GM04504 (cell line): ENCODE data around the gene LRMDA.

ENCODE experiments used
- DNase-seq: peaks from one replicate; pipeline ENCODE4 v3.0.0-alpha.2; 2012; ENCODE audit warnings: low read depth

The LRMDA gene

DNA sequence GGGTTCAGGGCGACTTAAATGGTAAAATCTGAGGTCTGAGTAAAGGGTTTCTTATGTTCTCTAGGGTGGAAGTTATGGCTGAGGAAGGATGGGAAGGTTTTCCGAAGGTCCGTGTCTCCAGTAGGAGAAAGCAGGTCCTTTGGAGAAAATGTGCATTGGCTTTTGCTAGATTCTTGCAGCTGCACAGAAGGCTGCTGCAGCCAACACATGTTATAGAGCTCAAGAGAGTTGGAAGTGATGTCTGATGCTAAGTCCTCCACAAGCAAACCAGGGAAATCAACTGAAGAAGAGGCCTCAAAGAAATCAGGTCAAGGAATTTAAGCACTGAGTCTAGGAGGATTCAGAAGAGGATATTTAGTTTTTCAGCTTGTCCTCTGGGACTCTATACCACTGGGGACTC lies 404.6 kb downstream of the LRMDA start:
- DNase-seq, result no peak

DNA sequence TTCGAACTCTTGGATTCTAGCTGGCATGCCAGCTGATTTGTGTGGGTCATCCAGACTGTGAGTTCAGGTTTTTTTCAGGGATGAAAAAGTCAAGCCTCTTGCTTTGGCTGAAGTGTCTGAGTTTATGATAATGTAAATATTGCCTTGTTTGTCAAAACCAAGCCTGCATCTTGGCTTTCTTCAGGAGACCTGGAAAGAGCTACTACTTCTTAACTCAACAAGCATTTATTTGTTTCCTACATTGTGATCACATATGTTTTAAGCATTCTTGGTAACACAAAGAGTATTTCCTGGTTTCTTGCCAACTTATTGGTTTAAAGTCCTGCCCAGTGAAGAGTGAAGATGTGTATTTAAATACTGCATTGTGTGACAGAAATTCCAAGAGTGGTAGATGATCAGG lies 407.1 kb downstream of the LRMDA start:
- DNase-seq, result no peak

DNA sequence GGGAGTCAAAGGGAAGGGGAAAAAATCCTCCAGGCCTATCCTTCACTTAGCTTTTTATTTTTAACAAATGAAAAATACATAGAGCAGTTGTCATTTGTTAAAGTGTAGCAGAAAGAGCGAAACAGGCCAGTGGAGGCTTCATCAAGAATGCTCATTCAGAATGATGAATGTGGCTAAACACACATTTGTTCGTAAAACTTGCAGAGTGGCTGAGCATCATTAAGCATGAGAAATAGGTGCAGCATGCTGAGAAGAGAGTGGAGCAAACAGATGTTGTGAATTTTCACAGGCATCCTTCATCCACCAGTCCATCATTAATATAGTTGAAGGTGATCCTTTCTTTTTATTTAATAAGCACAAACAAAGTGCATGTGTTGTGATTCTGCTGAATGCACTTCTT lies 407.6 kb downstream of the LRMDA start:
- DNase-seq, result no peak

DNA sequence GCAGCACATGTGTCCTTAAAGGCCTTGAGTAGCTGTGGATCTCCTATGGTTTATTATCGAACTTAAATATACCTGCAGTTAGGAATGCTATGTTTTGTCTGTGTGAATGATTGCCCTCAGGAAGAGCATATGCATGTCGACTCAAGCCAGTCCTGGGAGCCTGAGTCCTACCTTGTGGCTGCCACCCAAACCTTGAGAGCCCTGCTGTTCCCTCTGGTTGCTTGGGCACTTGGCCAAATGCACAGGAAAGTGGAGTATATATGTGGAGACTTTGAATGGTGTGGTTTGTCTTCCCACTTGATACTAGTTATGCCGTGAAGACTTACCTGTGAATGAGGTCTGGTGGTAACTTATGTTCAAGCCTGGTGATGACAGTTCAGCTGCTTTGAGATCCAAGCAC lies 409.8 kb downstream of the LRMDA start:
- DNase-seq, result no peak

DNA sequence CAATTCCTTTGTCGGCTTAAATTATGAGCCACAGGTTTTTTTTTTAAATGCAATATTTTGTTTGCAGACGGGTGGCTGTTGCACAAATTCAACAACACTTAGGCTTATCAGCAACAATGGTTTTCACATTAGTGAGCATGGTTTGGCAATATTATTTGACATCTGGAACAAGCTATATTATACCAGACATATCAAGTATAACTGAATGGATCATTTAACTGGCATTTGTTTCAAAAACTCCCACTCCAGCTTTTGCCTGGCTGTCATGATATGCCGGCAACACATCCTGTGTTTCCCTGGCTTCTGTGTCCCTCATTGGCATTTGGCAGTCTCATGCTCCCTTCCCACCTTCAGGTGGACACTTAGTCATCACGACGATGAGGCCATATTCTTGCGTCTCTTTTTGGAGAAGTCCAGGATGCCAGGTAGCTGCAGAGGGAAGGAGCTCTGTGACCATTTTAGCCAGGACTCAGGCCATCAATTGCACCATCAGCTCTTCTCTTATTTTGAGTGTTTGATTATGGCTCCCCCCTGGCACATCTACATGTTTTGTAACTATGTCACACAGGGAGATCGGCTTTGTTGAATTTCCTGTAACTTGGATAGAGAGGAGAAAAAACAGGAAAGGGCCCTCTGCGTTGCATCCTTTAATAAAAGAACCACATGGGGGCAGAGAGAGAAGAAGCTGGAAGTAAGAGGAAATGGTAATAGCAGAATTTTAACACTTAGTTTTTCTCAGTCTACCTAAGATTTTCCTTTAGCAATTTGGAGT lies 413.9 kb downstream of the LRMDA start:
- no peak for DNase-seq

DNA sequence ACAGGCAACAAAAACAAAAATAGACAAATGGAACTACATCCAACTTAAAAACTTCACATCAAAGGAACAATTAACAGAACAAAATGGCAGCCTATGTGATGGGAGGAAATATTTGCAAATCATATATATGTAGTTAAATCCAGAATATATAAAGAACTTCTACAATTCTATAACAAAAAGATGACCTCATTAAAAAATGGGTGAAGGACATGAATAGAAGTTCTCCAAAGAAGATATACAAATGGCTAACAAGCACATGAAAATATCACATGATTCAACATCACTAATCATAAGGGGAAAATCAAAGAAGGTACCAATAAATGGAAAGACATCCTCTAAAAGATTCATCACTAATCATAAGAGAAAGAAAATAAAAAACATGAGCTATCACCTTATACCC lies 416.1 kb downstream of the LRMDA start:
- no peak for DNase-seq

DNA sequence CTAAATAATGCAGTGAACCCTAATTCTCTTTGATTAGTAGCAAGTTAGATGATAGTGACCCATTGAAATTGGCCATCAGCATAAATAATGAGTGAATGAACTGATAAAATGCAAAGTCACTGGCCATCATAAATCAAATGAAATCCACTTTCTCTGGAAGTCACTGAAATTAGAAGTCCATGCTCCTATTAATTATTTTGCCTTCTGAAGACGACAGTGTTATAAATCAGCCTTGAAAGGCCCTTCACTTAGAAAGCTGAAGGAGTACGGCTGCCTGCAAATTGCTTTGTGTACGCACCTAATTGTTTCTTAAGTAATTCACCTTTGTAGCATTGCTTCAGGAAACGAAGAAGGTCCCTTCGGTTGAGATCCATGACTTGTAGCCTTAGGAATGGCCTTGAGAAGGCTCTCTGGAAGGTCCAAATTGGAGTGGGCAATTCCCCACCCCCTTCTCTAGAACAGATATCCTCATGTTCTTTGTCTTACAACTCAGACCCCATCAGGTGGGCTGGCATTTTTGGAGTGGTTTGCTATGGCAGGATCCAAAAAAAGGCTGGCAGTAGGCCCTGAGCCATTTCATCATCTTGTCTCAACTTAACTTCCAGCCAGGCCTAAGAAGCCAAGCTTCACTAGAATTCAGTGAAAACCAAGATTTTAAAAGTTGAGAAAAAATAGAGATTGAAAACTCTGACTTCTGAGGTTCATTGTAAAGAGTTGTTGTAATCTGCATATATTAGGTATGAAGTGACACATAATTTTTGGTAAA lies 420.3 kb downstream of the LRMDA start:
- DNase-seq, result no peak

DNA sequence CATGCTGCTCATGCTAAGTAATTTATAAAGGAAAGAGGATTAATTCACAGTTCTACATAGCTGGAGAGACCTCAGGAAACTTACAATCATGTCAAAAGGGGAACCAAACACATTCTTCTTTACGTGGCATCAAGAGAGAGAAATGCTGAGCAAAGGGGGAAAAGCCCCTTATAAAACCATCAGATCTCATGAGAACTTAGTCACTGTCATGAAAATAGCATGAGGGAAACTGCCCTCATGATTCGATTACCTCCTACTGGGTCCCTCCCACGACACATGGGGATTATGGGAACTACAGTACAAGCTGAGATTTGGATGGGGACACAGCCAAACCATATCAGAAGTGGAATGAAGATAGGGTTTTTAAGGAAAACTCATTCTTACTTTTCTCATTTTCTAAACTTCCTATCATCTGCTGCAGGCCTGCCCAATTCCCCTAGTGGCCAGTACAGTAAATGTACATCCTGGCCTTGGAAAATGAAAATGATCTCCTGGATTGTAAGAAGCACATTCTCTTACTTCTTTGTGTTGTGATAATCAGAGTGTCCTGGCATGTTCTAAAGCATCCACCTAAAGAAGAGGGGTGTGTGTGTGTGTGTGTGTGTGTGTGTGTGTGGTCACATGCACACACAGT lies 421.5 kb downstream of the LRMDA start:
- no peak for DNase-seq

DNA sequence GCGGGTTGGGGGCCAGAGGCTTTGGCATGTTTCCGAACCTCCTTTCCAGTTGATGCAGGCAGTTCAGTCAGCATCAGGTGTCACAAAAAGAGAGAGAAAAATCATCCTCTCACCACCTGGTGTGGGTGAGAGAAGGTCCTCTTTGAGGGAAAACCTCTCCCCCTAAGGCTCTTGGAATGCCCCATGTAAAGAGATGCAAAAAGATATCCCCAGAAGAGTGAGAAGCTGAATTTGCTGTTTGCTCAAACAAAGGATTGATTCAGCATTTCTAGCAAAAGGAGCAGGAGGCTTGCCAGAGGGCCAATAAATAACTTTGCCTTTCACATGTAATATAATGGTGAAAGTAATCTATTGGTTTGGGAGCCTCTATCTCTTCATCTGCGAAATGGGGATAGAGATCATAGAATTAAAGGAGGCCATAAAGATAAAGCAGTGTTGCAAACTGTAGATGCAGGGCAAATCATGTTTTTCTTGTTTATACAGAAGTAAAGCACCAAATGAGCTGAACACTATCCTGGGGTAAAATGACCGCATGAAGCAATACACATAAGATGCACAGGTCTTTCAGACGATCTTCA lies 425.9 kb downstream of the LRMDA start:
- no peak for DNase-seq

DNA sequence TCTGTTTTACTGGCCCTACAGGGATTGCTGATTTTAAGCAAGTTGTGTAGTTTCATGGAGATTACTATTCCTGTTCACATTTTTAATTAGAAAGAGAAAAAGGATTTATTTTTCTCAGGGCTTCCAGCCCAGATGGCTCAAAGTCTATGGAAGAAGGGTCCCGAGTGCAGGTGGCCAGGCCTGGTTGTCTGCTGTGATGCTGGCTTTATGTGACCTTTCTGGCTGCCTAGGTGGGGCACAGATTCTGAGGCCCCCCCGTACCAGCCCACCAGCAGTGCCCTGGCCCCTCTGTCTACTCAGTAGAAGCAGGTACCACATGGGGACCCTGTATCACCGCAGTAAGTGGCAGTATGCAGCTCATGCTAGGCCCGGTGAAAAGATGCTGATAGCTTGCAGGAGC lies 426.5 kb downstream of the LRMDA start:
- no peak for DNase-seq

DNA sequence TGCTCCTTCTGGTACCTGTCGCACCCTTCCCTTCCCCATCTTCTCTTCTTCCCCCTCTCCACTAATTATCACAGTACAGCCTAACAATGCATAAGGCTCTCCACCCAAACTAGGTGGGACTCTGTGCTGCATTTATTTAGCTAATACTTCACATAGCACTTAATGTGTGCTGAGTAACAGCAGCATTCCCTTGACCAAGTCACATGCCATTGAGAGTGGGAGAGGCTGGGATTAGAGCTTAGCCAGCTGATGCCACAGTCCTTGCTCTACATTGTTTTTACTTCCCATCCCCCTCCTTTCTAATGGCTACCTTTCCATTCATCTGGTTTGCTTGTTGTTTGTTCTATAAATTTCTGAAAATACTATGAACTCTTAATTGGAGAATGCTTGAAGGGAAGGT lies 426.9 kb downstream of the LRMDA start:
- DNase-seq, result no peak

DNA sequence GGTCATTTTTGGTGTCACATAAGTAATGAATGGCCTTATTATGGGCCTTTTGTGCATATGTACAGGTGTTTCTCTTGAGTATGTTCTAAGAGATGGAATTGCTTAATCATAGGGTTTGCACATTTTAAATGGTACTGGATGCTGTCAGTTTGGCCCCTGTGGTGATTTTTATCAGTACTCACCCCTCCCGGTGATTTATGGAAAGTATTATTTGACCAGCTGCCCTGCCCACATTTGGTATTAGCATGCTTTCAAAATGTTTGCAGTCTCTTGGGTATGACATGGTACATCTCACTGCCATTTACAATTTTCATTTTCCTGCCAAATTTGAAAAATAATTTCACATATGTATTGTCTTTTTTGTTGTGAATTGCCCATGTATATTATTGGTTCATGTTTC lies 427.7 kb downstream of the LRMDA start:
- DNase-seq, result no peak

DNA sequence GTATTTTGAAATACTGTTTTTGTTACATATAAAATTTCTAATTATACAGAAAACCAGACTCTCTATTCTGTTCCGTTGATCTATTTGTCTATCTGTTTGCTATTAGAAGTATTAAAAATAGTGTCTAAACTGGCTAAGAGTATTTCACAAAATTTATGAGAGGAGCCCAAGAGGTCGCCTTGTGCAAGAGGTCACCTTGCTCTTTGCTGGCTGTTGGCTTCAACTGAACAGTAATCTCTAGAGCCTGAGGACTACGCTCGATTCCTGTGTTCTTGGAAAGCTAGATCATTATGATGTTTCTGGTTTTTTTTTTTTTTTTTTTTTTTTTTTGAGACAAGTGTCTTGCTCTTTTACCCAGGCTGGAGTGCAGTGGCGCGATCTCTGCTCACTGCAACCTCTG lies 428.6 kb downstream of the LRMDA start:
- no peak for DNase-seq

DNA sequence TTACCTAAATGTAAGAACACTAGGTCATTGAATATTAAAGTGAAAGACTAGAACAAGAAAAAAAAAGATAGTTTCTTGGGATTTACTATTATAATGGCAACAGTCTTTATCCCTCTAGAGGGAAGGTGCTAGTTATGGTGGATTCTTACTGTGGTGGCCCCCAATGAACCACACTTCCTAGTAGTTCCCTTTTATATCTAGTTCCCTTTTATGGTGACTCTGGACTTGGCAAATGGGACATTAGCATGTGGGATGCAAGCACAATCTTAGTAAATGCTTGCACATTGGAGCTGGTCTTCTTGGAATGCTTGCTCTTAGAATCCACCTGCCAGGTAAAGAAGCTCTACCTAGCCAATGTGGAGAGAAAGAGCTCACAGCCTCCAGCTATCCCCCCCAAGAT lies 430.2 kb downstream of the LRMDA start:
- no peak for DNase-seq

DNA sequence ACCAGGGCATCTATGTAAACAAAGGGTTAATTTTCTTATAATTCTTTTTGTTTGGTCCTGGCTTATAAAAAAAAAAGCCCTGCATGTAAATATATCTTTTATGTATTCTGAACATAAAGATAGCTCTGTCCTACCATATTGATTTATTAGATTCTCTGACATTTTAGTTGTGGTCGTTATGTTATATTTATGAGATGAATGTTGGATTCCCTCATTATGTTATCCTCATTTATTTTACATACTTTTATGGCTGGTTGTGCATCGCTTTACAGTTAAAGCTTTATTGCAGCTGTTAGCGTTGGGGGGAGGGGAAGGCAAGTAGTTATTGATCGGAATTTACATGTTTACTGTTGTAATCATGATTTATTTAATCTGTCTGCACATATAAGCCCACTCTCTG lies 431.5 kb downstream of the LRMDA start:
- DNase-seq, result no peak

DNA sequence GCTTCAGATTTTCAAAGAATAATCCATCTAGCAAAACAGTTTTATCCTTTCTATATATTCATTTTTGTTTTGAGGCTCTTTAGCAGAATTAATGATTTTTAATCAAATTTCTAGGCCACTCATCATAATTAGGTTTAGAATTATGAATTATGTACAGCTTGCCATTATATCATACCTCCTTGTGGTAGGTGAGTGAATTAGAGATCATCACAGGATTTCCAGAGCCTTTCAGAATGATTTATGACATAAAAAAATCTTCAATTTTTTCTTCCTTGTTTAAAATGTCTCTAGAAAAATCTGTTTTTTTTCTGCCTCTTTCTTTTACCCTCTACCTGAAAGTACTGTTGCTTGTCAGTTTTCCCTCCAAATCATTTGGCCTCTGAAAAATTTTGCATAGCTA lies 433.3 kb downstream of the LRMDA start:
- DNase-seq, result no peak

DNA sequence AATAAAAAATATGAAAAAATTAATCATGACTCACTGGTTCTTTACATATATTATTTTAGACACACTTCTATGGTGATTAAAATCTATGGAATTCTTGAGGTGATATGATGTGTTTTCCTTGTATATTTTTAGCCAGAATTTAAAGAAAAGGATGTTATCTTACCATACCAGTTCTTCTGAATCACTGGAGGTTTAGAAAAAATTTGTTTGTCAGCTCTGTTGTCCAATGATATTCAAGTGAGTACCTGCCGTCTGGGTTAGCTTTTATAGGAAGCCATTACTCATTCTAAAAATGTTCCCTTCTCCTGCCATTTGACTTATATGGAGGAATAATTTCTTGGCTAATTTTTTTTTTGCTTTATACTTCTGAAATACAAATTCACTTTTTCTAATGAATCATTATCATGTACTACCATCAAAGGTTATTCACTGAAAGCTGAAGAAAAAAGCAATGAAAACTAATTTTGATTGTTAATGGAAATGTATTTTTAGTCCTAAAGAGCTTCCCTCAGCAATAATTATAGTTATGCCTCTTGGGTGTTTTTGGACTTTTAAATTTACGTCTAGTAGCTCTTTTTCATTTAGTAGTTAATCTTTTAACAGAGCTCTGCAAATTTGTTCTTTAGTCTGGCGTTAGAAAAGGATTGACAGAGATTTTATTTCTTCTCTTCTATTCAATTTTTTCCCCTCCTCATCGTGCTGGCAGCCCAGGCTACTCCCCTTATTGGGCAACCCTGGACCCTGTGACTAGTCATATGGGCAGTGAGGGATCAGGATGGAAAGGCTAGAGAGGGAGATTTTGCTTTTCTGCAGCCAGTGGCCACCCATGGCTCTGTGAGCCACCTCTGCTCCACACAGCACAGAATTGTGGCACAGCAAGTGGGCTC lies 434.2 kb downstream of the LRMDA start:
- DNase-seq, result no peak

DNA sequence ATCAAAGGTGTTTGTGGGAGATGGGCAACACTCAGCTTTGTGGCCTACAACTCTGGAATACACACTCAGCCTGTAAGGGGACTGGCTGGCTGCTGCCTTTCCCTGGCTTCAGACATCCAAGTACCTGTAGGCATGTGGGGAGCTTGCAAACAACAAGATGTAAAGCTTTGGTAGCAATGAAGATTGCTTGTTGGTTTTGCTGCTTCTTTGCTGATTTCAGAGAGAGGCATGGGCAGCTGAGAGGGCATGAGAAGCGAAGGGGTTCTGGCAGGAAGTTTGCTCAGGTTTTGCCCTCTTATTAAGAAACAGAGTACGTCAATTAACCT lies 434.8 kb downstream of the LRMDA start:
- DNase-seq, result no peak

DNA sequence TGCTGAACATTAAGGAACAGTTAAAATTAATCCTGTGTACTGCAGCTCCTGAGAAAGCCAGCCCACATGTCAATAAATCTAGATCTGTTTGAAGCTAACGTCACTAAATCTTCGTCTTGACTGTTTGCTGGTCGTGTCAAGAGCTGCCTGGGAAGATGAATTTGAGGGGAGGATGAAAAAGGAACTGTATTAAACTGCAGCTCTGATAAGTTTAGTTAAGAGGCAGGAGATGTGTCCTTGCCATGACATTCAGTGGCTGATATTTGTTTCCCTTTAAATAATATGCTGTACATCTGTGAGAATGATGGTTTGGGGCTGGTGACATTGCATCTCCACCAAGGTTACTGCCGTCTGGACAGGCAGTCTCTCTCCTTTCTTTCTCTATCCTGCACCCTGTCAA lies 435.3 kb downstream of the LRMDA start:
- DNase-seq, result no peak

DNA sequence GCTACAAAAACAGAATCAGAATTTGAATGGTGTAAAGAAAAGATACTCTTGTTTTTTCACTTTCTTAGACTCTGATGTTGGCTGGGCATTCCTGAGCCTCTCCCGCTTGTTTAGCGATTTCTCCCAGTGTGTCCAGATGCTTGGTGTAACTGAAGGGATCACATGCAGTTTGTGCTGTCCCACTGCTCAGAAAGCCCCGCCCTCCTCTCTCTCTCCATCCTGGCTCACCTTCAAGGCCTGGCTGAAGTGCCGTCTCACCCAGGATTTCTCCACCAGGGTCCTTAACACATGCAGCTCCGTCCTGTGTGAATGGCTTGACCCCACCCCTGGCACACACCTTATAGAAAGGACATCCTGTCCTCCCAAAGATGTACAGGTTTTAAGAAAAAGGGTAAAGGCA lies 437.1 kb downstream of the LRMDA start:
- no peak for DNase-seq

DNA sequence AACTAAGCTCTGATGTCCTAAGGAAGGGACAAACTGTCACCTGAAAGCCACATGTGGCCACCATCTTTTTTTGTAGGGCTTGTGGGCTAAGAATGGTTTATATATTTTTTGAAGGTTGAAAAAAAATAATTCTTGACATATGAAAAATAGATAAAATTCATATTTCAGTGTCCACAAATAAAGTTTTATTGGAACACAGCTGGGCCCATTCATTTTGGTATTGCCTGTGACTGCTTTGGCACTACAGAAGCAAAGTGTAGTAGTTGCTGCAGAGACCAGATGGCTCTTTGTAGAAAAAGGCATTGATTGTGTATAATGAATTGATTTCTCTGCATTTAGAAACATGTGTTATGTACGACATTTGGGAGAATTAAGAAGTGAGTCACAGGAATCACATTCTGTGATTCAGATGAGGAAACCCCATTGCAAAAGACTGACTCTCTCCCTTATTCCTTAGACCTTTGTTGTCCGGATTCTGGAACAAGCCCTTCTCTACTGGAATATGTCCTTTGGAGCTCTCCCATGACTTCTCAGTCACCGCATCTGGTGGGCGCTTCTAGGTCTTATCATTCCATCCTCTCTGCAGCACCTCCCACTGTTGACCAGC lies 438.7 kb downstream of the LRMDA start:
- DNase-seq, result no peak

DNA sequence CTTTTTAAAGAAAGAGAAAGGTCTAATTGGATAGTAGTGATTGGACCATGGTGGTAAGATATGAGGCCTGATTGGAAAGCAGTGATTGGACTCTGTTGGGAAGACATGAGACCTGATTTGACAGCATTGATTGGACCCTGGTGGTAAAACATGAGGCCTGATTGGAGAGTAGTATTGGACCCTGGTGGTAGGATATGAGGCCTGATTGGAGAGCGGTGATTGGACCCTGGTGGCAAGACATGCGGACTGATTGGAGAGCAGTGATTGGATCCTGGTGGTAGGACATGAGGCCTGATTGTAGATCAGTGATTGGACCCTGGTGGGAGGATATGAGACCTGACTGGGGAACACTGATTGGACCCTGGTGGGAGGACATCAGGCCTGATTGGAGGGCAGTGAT lies 444.3 kb downstream of the LRMDA start:
- no peak for DNase-seq
